Measurements from ENCODE around the gene SHISAL1. TPM values are rescaled to one million over a fixed set of nuclear protein-coding genes. Genes with fewer than 3 reads are reported as not detected.

Gene SHISAL1
- total RNA-seq, 2 experiments from 2014 or later: not detected

Other genes with a start within 250 kb of the SHISAL1 start
- 10 to 100 TPM; 76.5 to 76.9 TPM for gene PARVG, start 132.0 kb downstream of the SHISAL1 start, total RNA-seq
- gene RTL6, start 185.3 kb upstream of the SHISAL1 start, total RNA-seq: 1 to 10 TPM; 5.7 to 6.1 TPM

Data from activated CD8-positive, alpha-beta T cell treated with anti-CD3 and anti-CD28 coated beads for 36 hours (primary cell).